ENCODE measurements around the gene CDK17. TPM values are rescaled to one million over a fixed set of nuclear protein-coding genes. Genes with fewer than 3 reads are reported as not detected.

The CDK17 gene
- total RNA-seq, 1 donor from 2014 or later = 72.4 TPM

- Histone ChIP-seq H3K4me1 (peaks cover 50% of the 10 kb centered on the region), H3K9me3 (no peaks in the 10 kb centered on the region), H3K27ac (no peak overlapping the region), H3K36me3 (no peaks in the 10 kb centered on the region), H3K4me3 (no peak overlapping the region), H3K27me3 (no peaks in the 10 kb centered on the region)
- intact Hi-C loops (cut with DNase I) = no loop called here
- no peak for DNase-seq (ENCODE audit: extremely low spot score in 2 of 2)
- TF ChIP-seq CTCF (IDR thresholded peaks at IDR 0.05) = no peak
- TF ChIP-seq POLR2A (IDR thresholded peaks at IDR 0.05) = no peak
- TF ChIP-seq POLR2AphosphoS5 (IDR thresholded peaks at IDR 0.05; ENCODE audit: insufficient read depth in 1 of 2, low read depth in 1 of 2) = no peak
These were observed 21.9 kb downstream of the CDK17 start for GRCh38 chr12:96378319-96378718.

GRCh38 chr12:96376865-96377264 lies 23.4 kb downstream of the CDK17 start:
- no peak for DNase-seq (ENCODE audit: extremely low spot score in 2 of 2)
- Histone ChIP-seq H3K36me3 (no peaks in the 10 kb centered on the region), H3K9me3 (no peaks in the 10 kb centered on the region), H3K4me3 (no peak overlapping the region), H3K4me1 (peaks cover 64% of the 10 kb centered on the region), H3K27me3 (no peaks in the 10 kb centered on the region), H3K27ac (no peak overlapping the region)
- no peak for TF ChIP-seq POLR2A (IDR thresholded peaks at IDR 0.05)
- TF ChIP-seq CTCF (IDR thresholded peaks at IDR 0.05) = no peak
- no peak for TF ChIP-seq POLR2AphosphoS5 (IDR thresholded peaks at IDR 0.05; ENCODE audit: insufficient read depth in 1 of 2, low read depth in 1 of 2)
- intact Hi-C loops (cut with DNase I) = no loop called here

GRCh38 chr12:96375841-96376604 lies 24.2 kb downstream of the CDK17 start:
- no peaks in the 10 kb centered on the region for H3K27me3 ChIP-seq
- no peaks in the 10 kb centered on the region for H3K36me3 ChIP-seq
- H3K27ac ChIP-seq = no peak overlapping the region
- no peak for DNase-seq (ENCODE audit: extremely low spot score in 2 of 2)
- H3K4me1 ChIP-seq = peaks cover 65% of the 10 kb centered on the region
- H3K4me3 ChIP-seq = no peak overlapping the region
- no peaks in the 10 kb centered on the region for H3K9me3 ChIP-seq
- no peak for TF ChIP-seq CTCF (IDR thresholded peaks at IDR 0.05)
- no peak for TF ChIP-seq POLR2A (IDR thresholded peaks at IDR 0.05)
- TF ChIP-seq POLR2AphosphoS5 (IDR thresholded peaks at IDR 0.05; ENCODE audit: insufficient read depth in 1 of 2, low read depth in 1 of 2) = no peak
- intact Hi-C loops (cut with DNase I) = no loop called here

- intact Hi-C loops (cut with DNase I) = no loop called here
- H3K4me1 ChIP-seq = peaks cover 69% of the 10 kb centered on the region
These were observed 25.1 kb downstream of the CDK17 start for GRCh38 chr12:96375170-96375569.

More at GRCh38 chr12:96375170-96375569, 25.1 kb downstream of the CDK17 start:
- H3K4me3 ChIP-seq = no peak overlapping the region
- no peak for DNase-seq (ENCODE audit: extremely low spot score in 2 of 2)
- H3K9me3 ChIP-seq = no peaks in the 10 kb centered on the region
- no peak overlapping the region for H3K27ac ChIP-seq
- H3K27me3 ChIP-seq = no peaks in the 10 kb centered on the region
- no peaks in the 10 kb centered on the region for H3K36me3 ChIP-seq
- TF ChIP-seq CTCF (IDR thresholded peaks at IDR 0.05) (no peak), POLR2AphosphoS5 (IDR thresholded peaks at IDR 0.05; ENCODE audit: insufficient read depth in 1 of 2, low read depth in 1 of 2) (no peak), POLR2A (IDR thresholded peaks at IDR 0.05) (no peak)
